Adrenal gland (tissue), 5 donors: Measurements from ENCODE around the gene MC1R.

Experiments
- CTCF ChIP-seq, 6 experiments: fragments of 450-650 bp in 4 of 6; fragments of 200-600 bp in 2 of 6; sonication (generic) in 1 of 6; IDR thresholded peaks; 1 replicate in 5 of 6; 2 replicates in 1 of 6; pipeline versions ENCODE4 v1.5.1 to v1.8.0; 2016 to 2021; ENCODE audit warnings: antibody characterized with exemption in 6 of 6, mild to moderate bottlenecking in 2 of 6, moderate library complexity in 1 of 6
- POLR2A ChIP-seq, 2 donors: fragments of 450-650 bp; IDR thresholded peaks; one replicate each; pipeline ENCODE4 v1.6.1; 2017; ENCODE audit warnings: antibody characterized with exemption in 2 of 2, mild to moderate bottlenecking in 2 of 2, moderate library complexity in 1 of 2
- donor health status: DM: no; HTN: no; CAD: no.

GRCh38 chr16:89954462-89954861 is 35.8 kb downstream of the MC1R start:
- TF ChIP-seq CTCF (IDR thresholded peaks at IDR 0.05) (no peak), POLR2A (IDR thresholded peaks at IDR 0.05) (no peak)
